Measurements from ENCODE around the gene FDPS.
"Not testable (repeated sequence)": the region's sequence is repeated elsewhere in the genome, so short reads cannot be mapped to it uniquely, and the experiment has no call there.

Gene FDPS

DNA sequence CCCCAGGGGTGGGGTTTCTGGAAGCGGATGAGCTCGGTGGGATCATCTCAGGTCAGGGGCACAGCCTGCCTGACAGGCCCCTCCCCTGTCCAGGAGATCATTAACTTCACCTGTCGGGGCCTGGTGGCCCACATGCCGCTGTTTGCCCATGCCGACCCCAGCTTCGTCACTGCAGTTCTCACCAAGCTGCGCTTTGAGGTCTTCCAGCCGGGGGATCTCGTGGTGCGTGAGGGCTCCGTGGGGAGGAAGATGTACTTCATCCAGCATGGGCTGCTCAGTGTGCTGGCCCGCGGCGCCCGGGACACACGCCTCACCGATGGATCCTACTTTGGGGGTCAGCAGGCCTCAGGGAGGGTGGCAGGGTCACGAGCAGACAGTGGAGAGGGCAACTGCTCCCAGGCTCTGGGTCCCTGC lies 23.0 kb upstream of the FDPS start:
- DNase-seq (ENCODE audit: low read depth): no peak

- DNase-seq (ENCODE audit: low read depth): no peak
These were observed 22.1 kb upstream of the FDPS start for GRCh38 chr1:155286544-155286943.

DNA sequence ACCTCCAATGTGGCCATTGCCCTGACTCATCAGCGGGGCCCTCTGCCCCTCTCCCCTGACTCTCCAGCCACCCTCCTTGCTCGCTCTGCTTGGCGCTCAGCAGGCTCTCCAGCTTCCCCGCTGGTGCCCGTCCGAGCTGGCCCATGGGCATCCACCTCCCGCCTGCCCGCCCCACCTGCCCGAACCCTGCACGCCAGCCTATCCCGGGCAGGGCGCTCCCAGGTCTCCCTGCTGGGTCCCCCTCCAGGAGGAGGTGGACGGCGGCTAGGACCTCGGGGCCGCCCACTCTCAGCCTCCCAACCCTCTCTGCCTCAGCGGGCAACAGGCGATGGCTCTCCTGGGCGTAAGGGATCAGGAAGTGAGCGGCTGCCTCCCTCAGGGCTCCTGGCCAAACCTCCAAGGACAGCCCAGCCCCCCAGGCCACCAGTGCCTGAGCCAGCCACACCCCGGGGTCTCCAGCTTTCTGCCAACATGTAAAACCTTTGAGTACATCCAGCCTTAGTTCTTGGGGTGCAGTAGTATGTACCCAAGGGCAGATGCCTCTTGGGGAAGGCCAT lies 20.6 kb upstream of the FDPS start:
- DNase-seq (ENCODE audit: low read depth): no peak

GRCh38 chr1:155291006-155291405 lies 17.7 kb upstream of the FDPS start:
- not testable (repeated sequence) for DNase-seq (ENCODE audit: low read depth)

GRCh38 chr1:155293086-155293749 lies 15.4 kb upstream of the FDPS start:
- no peak for DNase-seq (ENCODE audit: low read depth)

GRCh38 chr1:155294520-155295182 lies 14.0 kb upstream of the FDPS start:
- DNase-seq (ENCODE audit: low read depth): no peak

- DNase-seq (ENCODE audit: low read depth): no peak
These were observed 13.3 kb upstream of the FDPS start for GRCh38 chr1:155295183-155295941.

GRCh38 chr1:155295942-155296267 lies 12.8 kb upstream of the FDPS start:
- no peak for DNase-seq (ENCODE audit: low read depth)

DNA sequence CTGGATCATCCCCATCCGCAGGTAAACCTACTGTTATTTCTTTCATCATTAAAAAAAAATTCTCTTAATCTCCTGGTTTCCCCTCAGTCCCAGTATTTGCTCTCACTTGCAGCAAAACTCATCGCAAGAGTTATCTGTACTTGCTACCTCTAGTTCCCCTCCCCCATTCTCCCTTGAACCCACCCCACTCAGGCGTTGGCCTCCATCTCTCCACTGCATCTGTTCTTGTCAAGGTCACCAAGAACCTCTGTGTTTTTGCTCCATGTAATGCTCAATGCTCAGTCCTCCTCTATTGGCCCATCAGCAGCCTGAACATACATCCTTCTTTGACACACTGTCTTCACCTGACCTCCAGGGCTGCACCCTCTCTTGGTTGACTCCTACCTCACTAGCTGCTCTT lies 12.0 kb upstream of the FDPS start:
- DNase-seq (ENCODE audit: low read depth): no peak

DNA sequence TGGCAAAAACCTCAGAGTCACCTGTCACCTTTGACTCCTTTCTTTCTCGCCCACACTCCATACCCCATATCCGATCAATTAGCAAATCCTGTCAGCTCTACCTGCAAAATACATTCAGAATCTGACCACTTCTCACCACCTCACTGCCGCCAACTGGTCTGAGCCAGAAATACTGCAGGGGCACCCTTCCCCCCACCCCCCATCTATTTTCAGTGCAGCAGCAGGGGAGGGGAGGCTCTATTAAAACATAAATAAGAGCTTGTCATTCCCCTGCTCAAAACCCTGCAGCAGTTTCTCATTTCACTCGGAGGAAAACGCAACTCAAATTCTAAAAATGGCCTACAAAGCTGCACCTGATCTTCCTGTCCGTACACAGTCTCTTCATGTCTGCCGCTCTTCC lies 11.3 kb upstream of the FDPS start:
- DNase-seq (ENCODE audit: low read depth): no peak

- no peak for DNase-seq (ENCODE audit: low read depth)
These were observed 8.6 kb upstream of the FDPS start for GRCh38 chr1:155300024-155300423.

- no peak for DNase-seq (ENCODE audit: low read depth)
These were observed 7.9 kb upstream of the FDPS start for GRCh38 chr1:155300553-155301329.

DNA sequence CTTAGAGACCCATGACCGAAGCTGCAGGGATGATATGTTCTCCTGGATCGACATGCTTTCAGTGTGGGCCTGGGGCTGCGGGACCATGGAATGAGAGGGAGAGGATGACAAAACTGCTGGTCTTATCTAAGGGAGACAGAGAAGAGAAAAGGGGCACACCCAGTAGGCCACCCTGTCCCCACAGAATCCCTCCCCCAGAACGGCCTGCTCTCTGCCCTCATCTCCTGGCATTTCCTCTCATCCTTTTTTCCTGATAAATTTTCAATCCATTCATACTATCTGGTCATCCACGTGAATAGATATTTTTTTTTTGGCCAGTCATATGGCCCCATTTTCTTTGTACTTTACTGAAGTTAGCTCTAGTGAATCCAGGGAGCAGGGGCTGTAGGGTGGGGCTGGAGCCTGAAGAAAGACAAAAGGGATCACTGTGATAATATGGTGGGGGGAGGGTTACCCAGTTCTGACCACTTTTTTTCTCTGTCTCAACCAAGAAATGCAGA lies 7.3 kb upstream of the FDPS start, which contains the start of gene PKLR:
Gene PKLR (minus strand): TSS at position 97 of the 500 bp plus-strand sequence. CDS start 43 bp downstream, at position 54.
- no peak for DNase-seq (ENCODE audit: low read depth)

GRCh38 chr1:155304558-155305063 lies 4.1 kb upstream of the FDPS start:
- DNase-seq (ENCODE audit: low read depth): no peak

DNA sequence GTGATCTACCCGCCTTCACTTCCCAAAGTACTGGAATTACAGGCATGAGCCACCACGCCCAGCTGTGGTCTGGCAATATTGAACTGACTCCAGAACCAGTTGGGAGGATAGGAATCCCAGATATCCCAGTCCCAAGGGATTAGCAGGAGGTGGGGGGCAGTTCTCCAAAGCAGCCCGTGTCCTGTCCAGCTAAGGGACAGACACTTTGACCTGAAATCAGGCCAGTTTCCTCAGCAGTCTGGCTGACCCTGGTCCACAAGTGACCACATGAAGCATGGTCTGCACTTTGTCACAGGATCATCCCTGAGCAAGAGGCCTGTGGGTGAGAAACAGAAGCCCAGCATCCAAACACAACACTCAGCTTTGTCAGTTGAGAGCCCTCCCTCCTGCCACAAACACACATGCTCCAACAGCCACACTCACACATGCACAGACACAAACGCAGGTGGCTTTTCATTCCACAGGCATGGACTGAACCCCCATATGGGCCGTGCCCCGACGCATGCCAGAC lies 2.7 kb upstream of the FDPS start:
- DNase-seq (ENCODE audit: low read depth): no peak

DNA sequence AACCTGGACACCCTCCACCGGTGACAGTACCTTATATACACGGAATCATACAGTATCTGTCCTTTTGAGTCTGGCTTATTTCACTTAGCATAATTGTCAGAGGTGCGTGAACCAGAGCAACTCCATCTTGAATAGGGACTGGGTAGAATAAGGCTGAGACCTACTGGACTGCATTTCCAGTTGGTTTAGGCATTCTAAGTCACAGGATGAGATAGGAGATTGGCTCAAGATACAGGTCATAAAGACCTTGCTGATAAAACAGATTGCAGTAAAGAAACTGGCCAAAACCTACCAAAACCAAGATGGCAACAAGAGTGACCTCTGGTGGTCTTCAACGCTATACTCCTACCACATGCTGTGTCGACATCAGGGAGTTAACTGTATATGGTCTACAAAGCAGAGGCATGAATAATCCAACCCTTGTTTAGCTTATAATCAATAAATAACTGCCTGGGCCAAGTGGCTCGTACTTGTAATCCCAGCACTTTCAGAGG lies 1.4 kb upstream of the FDPS start:
- DNase-seq (ENCODE audit: low read depth): no peak

DNA sequence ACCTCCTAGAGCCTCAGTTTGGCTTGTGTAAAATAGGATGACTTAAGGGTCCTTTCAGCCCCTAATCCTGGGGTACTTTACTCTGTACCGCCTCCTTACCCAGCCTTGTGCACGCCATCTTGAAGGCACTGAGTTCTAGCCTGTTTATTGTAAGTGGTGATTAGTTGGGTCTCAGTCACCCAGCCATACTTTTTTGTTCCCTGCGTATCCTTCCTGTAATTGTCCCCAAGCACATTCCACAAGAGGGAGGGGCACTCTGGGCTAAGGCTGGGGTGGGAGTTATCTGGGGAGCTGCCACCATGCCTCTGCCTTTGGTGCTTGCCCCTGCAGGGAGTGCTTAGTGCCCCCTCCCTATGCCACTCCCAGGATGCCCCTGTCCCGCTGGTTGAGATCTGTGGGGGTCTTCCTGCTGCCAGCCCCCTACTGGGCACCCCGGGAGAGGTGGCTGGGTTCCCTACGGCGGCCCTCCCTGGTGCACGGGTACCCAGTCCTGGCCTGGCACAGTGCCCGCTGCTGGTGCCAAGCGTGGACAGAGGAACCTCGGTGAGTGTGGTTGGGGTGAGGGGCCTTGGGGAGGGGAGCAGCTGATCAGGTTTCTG lies 856 bp downstream of the FDPS start:
- no peak for DNase-seq (ENCODE audit: low read depth)

- DNase-seq (ENCODE audit: low read depth): no peak
These were observed 4.6 kb downstream of the FDPS start for GRCh38 chr1:155313261-155313660.

DNA sequence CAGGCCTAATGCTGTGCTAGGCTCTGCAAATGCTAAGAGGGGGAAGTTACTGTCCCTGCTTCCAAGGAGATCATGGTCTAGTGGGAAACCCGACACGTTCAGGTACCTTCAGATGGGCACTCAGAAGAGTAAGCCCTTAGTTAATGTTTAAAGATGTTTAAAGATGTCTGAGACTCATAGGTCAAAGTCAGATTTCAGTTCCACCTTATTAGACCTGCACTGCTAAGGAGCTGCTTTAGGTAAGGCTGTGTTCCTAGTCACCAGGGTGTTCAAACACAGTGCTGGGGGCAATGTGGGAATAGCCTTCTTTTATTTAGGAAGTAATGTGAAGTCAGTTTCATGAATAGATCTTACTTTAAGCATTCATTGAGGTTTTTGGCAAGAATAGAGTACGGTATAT lies 8.3 kb downstream of the FDPS start:
- no peak for DNase-seq (ENCODE audit: low read depth)

DNA sequence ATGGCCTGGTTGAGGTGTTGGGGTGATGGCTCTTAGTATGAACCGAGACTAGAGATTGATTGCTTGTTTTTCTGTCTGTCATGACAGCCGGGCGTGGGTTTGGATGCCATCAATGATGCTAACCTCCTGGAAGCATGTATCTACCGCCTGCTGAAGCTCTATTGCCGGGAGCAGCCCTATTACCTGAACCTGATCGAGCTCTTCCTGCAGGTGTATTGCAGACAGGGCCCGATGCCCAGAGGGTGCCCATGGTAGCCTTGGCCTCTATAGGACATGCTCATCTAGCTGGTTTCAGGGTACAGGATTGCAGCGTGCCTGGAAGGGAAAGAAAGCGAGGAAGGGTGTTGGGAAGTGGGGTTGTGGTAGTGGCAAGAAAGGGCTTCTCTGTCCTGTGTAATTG lies 9.4 kb downstream of the FDPS start:
- no peak for DNase-seq (ENCODE audit: low read depth)

GRCh38 chr1:155319536-155319935 lies 10.9 kb downstream of the FDPS start:
- no peak for DNase-seq (ENCODE audit: low read depth)
